Right lobe of liver (tissue), 6 donors: ENCODE data around the gene POU3F1. TPM values are rescaled to one million over a fixed set of nuclear protein-coding genes. Genes with fewer than 3 reads are reported as not detected.

Experiments
- ATAC-seq, 4 donors: fragments of 200-7000 bp; cut with Tn5 transposase; one replicate each; pipeline ENCODE4 v1.9.1; 2020; ENCODE audit warnings: mild to moderate bottlenecking in 4 of 4, moderate library complexity in 4 of 4
- DNase-seq, 3 donors: peaks; one replicate each; pipeline ENCODE4 v3.0.0-alpha.2; 2020
- H3K27ac ChIP-seq, 3 donors: fragments of 200-600 bp; one replicate each; pipeline ENCODE4 v1.8.0; 2022
- H3K27me3 ChIP-seq, 2 donors: fragments of 200-600 bp; one replicate each; pipeline ENCODE4 v1.8.0; 2022
- H3K36me3 ChIP-seq, 4 donors: fragments of 200-600 bp; sonication (generic) in 1 of 4; one replicate each; pipeline versions ENCODE4 v1.5.1 to v1.8.0; 2017 to 2022; ENCODE audit warnings: control low read depth in 1 of 4
- H3K4me1 ChIP-seq, 4 donors: fragments of 200-600 bp; sonication (generic) in 1 of 4; one replicate each; pipeline versions ENCODE4 v1.5.1 to v1.8.0; 2017 to 2022; ENCODE audit warnings: control low read depth in 1 of 4
- H3K4me3 ChIP-seq, 3 donors: fragments of 200-600 bp; one replicate each; pipeline ENCODE4 v1.8.0; 2022
- H3K9me3 ChIP-seq, 4 donors: fragments of 200-600 bp; sonication (generic) in 1 of 4; one replicate each; pipeline versions ENCODE4 v1.5.1 to v1.8.0; 2017 to 2022; ENCODE audit warnings: control low read depth in 1 of 4
- CTCF ChIP-seq, 4 donors: fragments of 200-600 bp in 3 of 4; fragments of 450-650 bp in 1 of 4; IDR thresholded peaks; one replicate each; pipeline versions ENCODE4 v1.5.1 to v1.8.0; 2016 to 2022; ENCODE audit warnings: antibody characterized with exemption in 4 of 4, mild to moderate bottlenecking in 2 of 4
- POLR2A ChIP-seq: fragments of 450-650 bp; IDR thresholded peaks from one replicate; pipeline ENCODE4 v1.6.1; 2017; ENCODE audit warnings: antibody characterized with exemption, mild to moderate bottlenecking
- WGBS: methylation state at CpG from one replicate; pipeline ENCODE4 v1.1.6; 2018; ENCODE audit warnings: low coverage, low lambda C conversion rate; ENCODE audit not compliant: insufficient coverage; ENCODE audit errors: missing lambda C conversion rate; 5-methylcytosine and 5-hydroxymethylcytosine counted together
- intact Hi-C, 2 donors: fragments of 100-400 bp; cut with DNase I; formaldehyde crosslinking; loops; one replicate each; pipeline versions ENCODE4 v1.11.2 to v1.14.1; 2022
- total RNA-seq, 6 experiments: library from RNA; depleted of rRNA in 2 of 6; stranded (reverse); fragments of >200 nt in 2 of 6; fragmentation: NEBNext Ultra II Directional in 3 of 6; extraction: Animal tissue kit (Norgen Biotek cat#: 25700) in 3 of 6; gene quantifications; one replicate each; pipeline versions ENCODE4 v1.1.0 to v1.2.4, GENCODE V29; 2016 to 2023
- donor health status: DM: no; HTN: yes; CAD: no.
- donor health status: DM: no; HTN: no; CAD: no.
- donor health status: DM: no; HTN: no; CAD: no.
- donor health status: DM: no; HTN: yes; CAD: no.
- donor health status: DM: no; HTN: yes; CAD: no.

The POU3F1 gene
- total RNA-seq, 6 experiments from 2014 or later, result 0.09 TPM; not detected in 5

GRCh38 chr1:38073534-38074301 lies 27.1 kb upstream of the POU3F1 start:
- TF ChIP-seq CTCF (IDR thresholded peaks at IDR 0.05) (no peak), POLR2A (no peak)
- Histone ChIP-seq H3K27me3 (no peaks in the 10 kb centered on the region), H3K27ac (no peak overlapping the region), H3K4me3 (no peak overlapping the region), H3K4me1 (no peaks in the 10 kb centered on the region), H3K9me3 (no peaks in the 10 kb centered on the region), H3K36me3 (no peaks in the 10 kb centered on the region)
- 40% methylated on average over 1 of the region's 9 CpGs for WGBS
- DNase-seq (no peak), ATAC-seq (no peak)
- intact Hi-C loops, result no loop called here

GRCh38 chr1:38072858-38073257 lies 26.3 kb upstream of the POU3F1 start:
- intact Hi-C loops, result no loop called here
- Histone ChIP-seq H3K4me1 (no peaks in the 10 kb centered on the region), H3K27me3 (no peaks in the 10 kb centered on the region), H3K36me3 (no peaks in the 10 kb centered on the region), H3K9me3 (no peaks in the 10 kb centered on the region), H3K27ac (no peak overlapping the region), H3K4me3 (no peak overlapping the region)
- no peak for ATAC-seq
- 82% methylated on average over 2 of the region's 2 CpGs for WGBS
- no peak for DNase-seq
- TF ChIP-seq POLR2A, result no peak
- TF ChIP-seq CTCF (IDR thresholded peaks at IDR 0.05), result no peak

DNA sequence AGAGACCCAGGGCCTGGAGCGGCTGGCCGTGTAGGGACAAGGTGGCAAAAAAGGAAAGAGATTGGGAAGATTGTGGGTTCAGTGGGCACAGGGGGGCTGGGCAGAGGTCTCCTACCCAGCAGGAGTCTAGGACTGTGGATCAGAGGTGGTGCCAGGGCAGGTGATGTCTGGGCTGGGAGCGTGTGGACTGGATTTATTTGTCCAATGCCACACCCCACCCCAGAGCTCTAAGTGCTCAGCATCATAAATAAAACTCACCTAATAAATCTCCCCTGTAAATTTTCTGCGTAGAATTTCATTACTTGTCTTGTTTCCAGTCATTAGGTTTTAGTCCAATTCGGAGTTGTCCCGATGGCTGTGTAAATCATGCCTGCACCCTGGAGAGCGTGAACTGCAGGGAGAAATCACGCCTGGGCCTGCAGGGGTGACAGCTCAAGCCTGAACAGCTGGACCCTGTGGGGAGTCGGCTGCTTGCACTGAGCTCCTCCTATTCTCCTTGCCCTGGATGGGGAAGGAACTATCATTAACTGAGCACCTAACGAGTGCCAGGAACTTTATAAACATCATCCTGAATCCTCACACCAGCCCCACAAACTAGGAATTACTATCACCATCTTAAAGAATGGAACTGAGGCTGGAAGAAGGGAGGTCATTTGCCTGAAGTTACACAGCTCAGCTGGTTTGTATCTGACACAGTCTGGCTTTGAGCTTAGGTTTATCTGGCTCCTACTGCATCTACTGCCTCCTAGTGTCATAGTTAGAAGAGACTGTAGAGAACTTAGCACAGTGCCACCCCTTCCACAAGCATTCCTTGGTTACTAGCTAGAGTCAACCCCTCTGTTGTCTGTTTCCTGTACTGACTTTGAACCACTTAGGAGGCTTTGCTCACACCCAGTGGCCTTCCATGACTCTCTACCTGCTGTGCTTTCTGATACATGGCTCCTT lies 25.0 kb upstream of the POU3F1 start:
- TF ChIP-seq CTCF (IDR thresholded peaks at IDR 0.05), result peak in 2 of 4 donors; percentile 18 to 29
- TF ChIP-seq POLR2A, result no peak
- no peaks in the 10 kb centered on the region for H3K4me1 ChIP-seq
- no peaks in the 10 kb centered on the region for H3K27me3 ChIP-seq
- DNase-seq (no peak), ATAC-seq (peak in 3 of 4 donors; percentile 34 to 58 (median 37))
- no peaks in the 10 kb centered on the region for H3K36me3 ChIP-seq
- no peak overlapping the region for H3K27ac ChIP-seq
- intact Hi-C loops, result no loop called here
- 83% methylated on average over 6 of the region's 10 CpGs for WGBS
- no peaks in the 10 kb centered on the region for H3K9me3 ChIP-seq
- H3K4me3 ChIP-seq, result no peak overlapping the region

GRCh38 chr1:38068980-38069340 lies 22.4 kb upstream of the POU3F1 start:
- no peaks in the 10 kb centered on the region for H3K4me1 ChIP-seq
- TF ChIP-seq POLR2A (no peak), CTCF (IDR thresholded peaks at IDR 0.05) (no peak)
- no peaks in the 10 kb centered on the region for H3K27me3 ChIP-seq
- no peaks in the 10 kb centered on the region for H3K9me3 ChIP-seq
- no peaks in the 10 kb centered on the region for H3K36me3 ChIP-seq
- H3K27ac ChIP-seq, result no peak overlapping the region
- ATAC-seq (no peak), DNase-seq (no peak)
- H3K4me3 ChIP-seq, result no peak overlapping the region
- intact Hi-C loops, result no loop called here
- 74% methylated on average over 3 of the region's 3 CpGs for WGBS
